ENCODE results near the gene PRRC2B.
A peak's percentile ranks its signal among the peaks of the same experiment; 100 is the strongest.

DNA sequence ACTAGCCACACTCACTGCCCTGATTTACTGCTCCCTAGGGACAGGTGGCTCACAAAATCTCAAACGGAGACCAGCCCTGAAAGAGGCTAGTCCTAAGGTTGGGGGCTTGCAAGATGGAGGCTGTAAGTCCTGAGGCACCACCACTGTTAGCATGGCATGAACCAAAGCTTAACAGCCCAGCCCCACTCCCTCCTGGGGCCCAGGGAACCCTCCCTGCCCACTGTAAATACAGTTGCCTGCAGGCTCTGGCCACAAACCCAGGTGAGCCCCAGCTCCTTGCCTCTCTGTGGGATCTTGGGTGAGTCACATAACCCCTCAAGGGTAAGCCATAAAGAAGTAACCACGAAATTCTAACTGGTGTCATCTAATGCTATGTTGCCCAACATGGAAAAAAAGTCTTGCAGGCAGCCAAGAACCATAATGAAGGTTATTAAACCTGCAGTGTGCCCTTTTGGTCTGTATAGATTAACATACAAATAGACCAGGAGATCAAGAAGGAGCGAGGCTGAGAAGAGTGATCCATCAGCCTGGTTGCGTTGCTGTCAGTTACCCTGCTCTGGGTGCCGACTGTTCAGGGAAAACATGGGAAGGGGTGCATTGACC is 107.2 kb downstream of the PRRC2B start:
- TF ChIP-seq POLR2A (IDR thresholded peaks at IDR 0.05; ENCODE audit: low read depth, low read length) (0 out of 2 replicates have a peak, but pooled peaks have one; percentile 3), POLR2AphosphoS5 (IDR thresholded peaks at IDR 0.05; ENCODE audit: low read depth, low read length) (no peak; the same call in 1 of the 2 replicates), TAF1 (IDR thresholded peaks at IDR 0.05; ENCODE audit: low read depth, low read length) (no peak), POU2F2 (IDR thresholded peaks at IDR 0.05; ENCODE audit: low read depth, low read length) (no peak), SPI1 (IDR thresholded peaks at IDR 0.05; ENCODE audit: low read depth, low read length) (no peak)

Data from GM12891 (cell line).